K562 (cell line): ENCODE results near the gene NMT1. TPM values are rescaled to one million over a fixed set of nuclear protein-coding genes. Genes with fewer than 3 reads are reported as not detected.

Source experiments
- ATAC-seq: fragments of 200-7000 bp; cut with Tn5 transposase; 3 replicates; pipeline ENCODE4 v1.9.1; 2020; ENCODE audit warnings: moderate library complexity
- BruUV-seq: library from RNA; stranded (reverse); fragments of 400-500 nt; replicated peaks from 2 replicates; lab custom pipeline; 2021; lab: Mats Ljungman, UMichigan
- CTCF ChIA-PET: fragments of 300-600 bp; formaldehyde crosslinking; extraction: SDS; loops from one replicate; lab custom pipeline; 2021; ENCODE audit warnings: low intra/inter-chr PET ratio; lab: Yijun Ruan, JAX
- POLR2A ChIA-PET: fragments of 300-600, 350-650 bp; sonication (Branson Sonifier 250); formaldehyde crosslinking; extraction: SDS; loops from one replicate; lab custom pipeline; 2021; ENCODE audit warnings: antibody characterized with exemption, inconsistent platforms; lab: Yijun Ruan, JAX
- DNase-seq, 4 experiments: peaks; one replicate each; pipeline versions ENCODE4 v3.0.0 to v3.0.0-alpha.2; 2011 to 2018; ENCODE audit warnings: low spot score in 3 of 4, mixed read lengths in 3 of 4; ENCODE audit errors: extremely low read depth in 1 of 4
- FAIRE-seq: peaks from 2 replicates; lab custom pipeline; 2011; peaks lifted over from hg19 to GRCh38; lab: Jason Lieb, UNC
- H2AFZ ChIP-seq: 2 replicates; pipeline ENCODE4 v1.6.0; 2011; ENCODE audit warnings: low read depth, low read length, control low read depth, inconsistent platforms
- H3K27ac ChIP-seq: fragments of 200-600 bp; 3 replicates; pipeline ENCODE4 v1.8.0; 2011; ENCODE audit warnings: low read depth, mild to moderate bottlenecking, control low read depth, inconsistent platforms, low read length, moderate library complexity, mixed read lengths; ENCODE audit errors: extremely low read depth
- H3K27me3 ChIP-seq, 2 experiments: fragments of 300-600 bp in 1 of 2; 2 replicates in 1 of 2; 3 replicates in 1 of 2; pipeline versions ENCODE4 v1.6.0 to v1.8.0; 2011; ENCODE audit warnings: inconsistent platforms in 2 of 2, low read length in 2 of 2, mild to moderate bottlenecking in 1 of 2, mixed read lengths in 1 of 2, moderate library complexity in 1 of 2; ENCODE audit not compliant: control insufficient read depth in 2 of 2, insufficient read depth in 2 of 2
- H3K36me3 ChIP-seq: fragments of 300-600 bp; 3 replicates; pipeline ENCODE4 v1.8.0; 2011; ENCODE audit warnings: mild to moderate bottlenecking, low read length, inconsistent platforms; ENCODE audit not compliant: control insufficient read depth, insufficient read depth
- H3K4me1 ChIP-seq, 2 experiments: fragments of 200-600 bp in 1 of 2; replicated peaks in 1 of 2; 2 replicates in 1 of 2; 3 replicates in 1 of 2; pipeline versions ENCODE4 v1.5.1 to v1.8.0; 2011; ENCODE audit warnings: inconsistent platforms in 2 of 2, low read length in 2 of 2, mild to moderate bottlenecking in 1 of 2, mixed read lengths in 1 of 2, moderate library complexity in 1 of 2; ENCODE audit not compliant: control insufficient read depth in 2 of 2, insufficient read depth in 2 of 2
- H3K4me2 ChIP-seq: 2 replicates; pipeline ENCODE4 v1.6.1; 2011; ENCODE audit warnings: low read length, control low read depth, inconsistent platforms, mixed read lengths; ENCODE audit not compliant: insufficient read depth
- H3K4me3 ChIP-seq: fragments of 200-600 bp; sonication (generic), shearing (Covaris generic); 2 replicates; pipeline ENCODE4 v1.5.1; 2016; ENCODE audit warnings: control low read depth, inconsistent platforms
- H3K79me2 ChIP-seq: fragments of 200-600 bp; 3 replicates; pipeline ENCODE4 v1.8.0; 2011; ENCODE audit warnings: low read length, inconsistent platforms; ENCODE audit not compliant: control insufficient read depth, insufficient read depth
- H3K9ac ChIP-seq, 2 experiments: 2 replicates each; pipeline versions ENCODE4 v1.6.0 to v1.6.1; 2011; ENCODE audit warnings: low read depth in 2 of 2, low read length in 2 of 2, control low read depth in 1 of 2, inconsistent platforms in 1 of 2, mild to moderate bottlenecking in 1 of 2, mixed read lengths in 1 of 2; ENCODE audit not compliant: insufficient read depth in 1 of 2
- H3K9me1 ChIP-seq: one replicate; pipeline ENCODE4 v1.6.0; 2011; ENCODE audit warnings: inconsistent platforms, mild to moderate bottlenecking, low read length, moderate library complexity; ENCODE audit not compliant: control insufficient read depth, insufficient read depth
- H3K9me3 ChIP-seq: replicated peaks from 2 replicates; pipeline ENCODE4 v1.5.1; 2011; ENCODE audit warnings: low read depth, low read length, inconsistent platforms; ENCODE audit not compliant: control insufficient read depth, insufficient read depth
- H4K20me1 ChIP-seq: replicated peaks from 2 replicates; pipeline ENCODE4 v1.6.1; 2011; ENCODE audit warnings: low read length, inconsistent platforms, mixed read lengths; ENCODE audit not compliant: control insufficient read depth, insufficient read depth
- BACH1 ChIP-seq: fragments of 200-800 bp; sonication (Bioruptor generic); IDR thresholded peaks from 2 replicates; pipeline ENCODE4 v1.6.1; 2016; ENCODE audit warnings: missing genetic modification characterization, missing compliant biosample characterization
- E2F8 ChIP-seq: fragments of 450-650 bp; IDR thresholded peaks from 2 replicates; pipeline ENCODE4 v1.7.1; 2018; ENCODE audit warnings: mild to moderate bottlenecking, low read depth; ENCODE audit not compliant: partially characterized antibody
- WGBS: fragments of 100-300 bp; shearing (Covaris generic); methylation state at CpG from one replicate; pipeline ENCODE4 v1.1.6; 2016; ENCODE audit warnings: low coverage, mixed read lengths; ENCODE audit not compliant: insufficient coverage; ENCODE audit errors: missing lambda C conversion rate; 5-methylcytosine and 5-hydroxymethylcytosine counted together
- in situ Hi-C: fragments of 300-500 bp; cut with MboI; formaldehyde crosslinking; loops from 4 replicates; pipeline ENCODE4 v1.15.0; 2018; ENCODE audit warnings: inconsistent platforms, mixed read lengths
- intact Hi-C: fragments of 100-400 bp; cut with micrococcal nuclease; formaldehyde crosslinking; loops from 2 replicates; pipeline ENCODE4 v1.14.2; 2022
- polyA plus RNA-seq, 8 experiments: library from polyadenylated mRNA; depleted of rRNA in 4 of 8; stranded (reverse) in 5 of 8; unstranded in 3 of 8; fragments of >200 nt; fragmentation: Nextera tagmentation in 2 of 8; fragmentation: Illumina TruSeq in 1 of 8; extraction: Ambion mirVana in 2 of 8; extraction: Trizol in 1 of 8; gene quantifications; 2 replicates each; pipeline versions ENCODE4 v1.2.1 to v1.2.3, GENCODE V29; 2011 to 2014; ENCODE audit warnings: inconsistent platforms in 1 of 8, missing spikeins in 1 of 8
- total RNA-seq, 7 experiments: library from RNA; depleted of rRNA in 6 of 7; stranded (reverse); fragments of >200 nt in 6 of 7; fragmentation: Illumina TruSeq in 2 of 7; extraction: Trizol in 2 of 7; gene quantifications; 2 replicates each; pipeline versions ENCODE4 v1.2.1 to v1.2.3, GENCODE V29; 2011 to 2021; ENCODE audit warnings: low replicate concordance in 1 of 7

NMT1 gene
- total and polyA plus RNA-seq, 9 of the 15 experiments (the other 6 are each of a cell fraction or from before 2014, with no cell fraction given) = 86.7 to 569 (median 213) TPM

- peaks cover 7% of the 10 kb centered on the region; the same call in 1 of the 3 replicates for H3K79me2 ChIP-seq
- H3K9me1 ChIP-seq = no peaks in the 10 kb centered on the region
- POLR2A ChIA-PET = interaction anchor here (0.9 to 7.1 kb wide), 4 partner anchors 11 to 90 kb away, joined by 3 to 119 read pairs (median 4); partner anchors contain the start of genes HEXIM1 and NMT1
- CTCF ChIA-PET = no interaction called here
- no peak for DNase-seq
- no peak for ATAC-seq
- H3K4me2 ChIP-seq = no peak overlapping the region
- no peaks in the 10 kb centered on the region for H3K27me3 ChIP-seq
- H4K20me1 ChIP-seq = no peaks in the 10 kb centered on the region
- intact Hi-C loops = loop anchor here (5.0 kb wide), 1 partner anchor 248 kb away; no protein-coding TSS in a partner anchor
- peaks cover 12 to 32% of the 10 kb centered on the region in 2 experiments for H3K4me1 ChIP-seq
- no TSS peak for BruUV-seq
- H2AFZ ChIP-seq = no peak overlapping the region
- in situ Hi-C loops = loop anchor here (5.0 kb wide), 1 partner anchor 58 kb away; no protein-coding TSS in a partner anchor
- H3K9ac ChIP-seq = peak overlapping the region in 1 of 2 experiments; percentile 1; a peak in 1 of 4 replicates
- no peaks in the 10 kb centered on the region for H3K9me3 ChIP-seq
- H3K36me3 ChIP-seq = no peaks in the 10 kb centered on the region
- no peak for FAIRE-seq
- H3K27ac ChIP-seq = no peak overlapping the region
- H3K4me3 ChIP-seq = no peak overlapping the region
- 46% methylated on average over 14 of the region's 14 CpGs for WGBS
- no peak for TF ChIP-seq BACH1 (tag)
- TF ChIP-seq E2F8 = no peak
- TF ChIP-seq, all 486 proteins: peak for 0
These were observed 77.9 kb downstream of the NMT1 start for GRCh38 chr17:45138911-45139532.
